Right lobe of liver (tissue), 6 donors: ENCODE results near the gene MDH2. TPM values are rescaled to one million over a fixed set of nuclear protein-coding genes. Genes with fewer than 3 reads are reported as not detected.
A peak's percentile ranks its signal among the peaks of the same experiment; 100 is the strongest.
"Not testable (repeated sequence)": the region's sequence is repeated elsewhere in the genome, so short reads cannot be mapped to it uniquely, and the experiment has no call there.

ENCODE experiments used
- ATAC-seq, 4 donors: fragments of 200-7000 bp; cut with Tn5 transposase; one replicate each; pipeline ENCODE4 v1.9.1; 2020; ENCODE audit warnings: mild to moderate bottlenecking in 4 of 4, moderate library complexity in 4 of 4
- DNase-seq, 3 donors: peaks; one replicate each; pipeline ENCODE4 v3.0.0-alpha.2; 2020
- H3K27ac ChIP-seq, 3 donors: fragments of 200-600 bp; one replicate each; pipeline ENCODE4 v1.8.0; 2022
- H3K27me3 ChIP-seq, 2 donors: fragments of 200-600 bp; one replicate each; pipeline ENCODE4 v1.8.0; 2022
- H3K36me3 ChIP-seq, 4 donors: fragments of 200-600 bp; sonication (generic) in 1 of 4; one replicate each; pipeline versions ENCODE4 v1.5.1 to v1.8.0; 2017 to 2022; ENCODE audit warnings: control low read depth in 1 of 4
- H3K4me1 ChIP-seq, 4 donors: fragments of 200-600 bp; sonication (generic) in 1 of 4; one replicate each; pipeline versions ENCODE4 v1.5.1 to v1.8.0; 2017 to 2022; ENCODE audit warnings: control low read depth in 1 of 4
- H3K4me3 ChIP-seq, 3 donors: fragments of 200-600 bp; one replicate each; pipeline ENCODE4 v1.8.0; 2022
- H3K9me3 ChIP-seq, 4 donors: fragments of 200-600 bp; sonication (generic) in 1 of 4; one replicate each; pipeline versions ENCODE4 v1.5.1 to v1.8.0; 2017 to 2022; ENCODE audit warnings: control low read depth in 1 of 4
- CTCF ChIP-seq, 4 donors: fragments of 200-600 bp in 3 of 4; fragments of 450-650 bp in 1 of 4; IDR thresholded peaks; one replicate each; pipeline versions ENCODE4 v1.5.1 to v1.8.0; 2016 to 2022; ENCODE audit warnings: antibody characterized with exemption in 4 of 4, mild to moderate bottlenecking in 2 of 4
- POLR2A ChIP-seq: fragments of 450-650 bp; IDR thresholded peaks from one replicate; pipeline ENCODE4 v1.6.1; 2017; ENCODE audit warnings: antibody characterized with exemption, mild to moderate bottlenecking
- WGBS: methylation state at CpG from one replicate; pipeline ENCODE4 v1.1.6; 2018; ENCODE audit warnings: low coverage, low lambda C conversion rate; ENCODE audit not compliant: insufficient coverage; ENCODE audit errors: missing lambda C conversion rate; 5-methylcytosine and 5-hydroxymethylcytosine counted together
- intact Hi-C, 2 donors: fragments of 100-400 bp; cut with DNase I; formaldehyde crosslinking; loops; one replicate each; pipeline versions ENCODE4 v1.11.2 to v1.14.1; 2022
- total RNA-seq, 6 experiments: library from RNA; depleted of rRNA in 2 of 6; stranded (reverse); fragments of >200 nt in 2 of 6; fragmentation: NEBNext Ultra II Directional in 3 of 6; extraction: Animal tissue kit (Norgen Biotek cat#: 25700) in 3 of 6; gene quantifications; one replicate each; pipeline versions ENCODE4 v1.1.0 to v1.2.4, GENCODE V29; 2016 to 2023
- donor health status: DM: no; HTN: yes; CAD: no.
- donor health status: DM: no; HTN: no; CAD: no.
- donor health status: DM: no; HTN: no; CAD: no.
- donor health status: DM: no; HTN: yes; CAD: no.
- donor health status: DM: no; HTN: yes; CAD: no.

The MDH2 gene
- total RNA-seq, 6 experiments from 2014 or later = 130 to 178 (median 164) TPM

GRCh38 chr7:76089865-76090475, 42.1 kb downstream of the MDH2 start:
- Histone ChIP-seq H3K36me3 (peaks cover 0 to 8% (median 7%) of the 10 kb centered on the region in 4 donors), H3K4me1 (peaks cover 0 to 5% (median 0%) of the 10 kb centered on the region in 4 donors), H3K27ac (no peak overlapping the region), H3K27me3 (no peaks in the 10 kb centered on the region), H3K4me3 (no peak overlapping the region), H3K9me3 (no peaks in the 10 kb centered on the region)
- intact Hi-C loops = no loop called here
- TF ChIP-seq CTCF (IDR thresholded peaks at IDR 0.05) = no peak
- no peak for TF ChIP-seq POLR2A
- 80% methylated on average over 9 of the region's 10 CpGs for WGBS
- DNase-seq = no peak
- ATAC-seq = no peak

- TF ChIP-seq POLR2A = no peak
- TF ChIP-seq CTCF (IDR thresholded peaks at IDR 0.05) = no peak
- DNase-seq = no peak
- Histone ChIP-seq H3K27me3 (no peaks in the 10 kb centered on the region), H3K27ac (no peak overlapping the region), H3K4me3 (no peak overlapping the region), H3K4me1 (no peaks in the 10 kb centered on the region), H3K9me3 (no peaks in the 10 kb centered on the region), H3K36me3 (peaks cover 0 to 13% (median 8%) of the 10 kb centered on the region in 4 donors)
- intact Hi-C loops = no loop called here
- ATAC-seq = no peak
- WGBS = 92% methylated on average over 5 of the region's 5 CpGs
Observed at GRCh38 chr7:76091506-76091905, 43.6 kb downstream of the MDH2 start.

GRCh38 chr7:76093531-76093930, 45.6 kb downstream of the MDH2 start:
- intact Hi-C loops, ATAC-seq, H3K9me3 ChIP-seq, H3K4me1 ChIP-seq, DNase-seq, H3K27me3 ChIP-seq, H3K4me3 ChIP-seq, H3K27ac ChIP-seq: not testable (repeated sequence)
- peaks cover 0 to 19% (median 8%) of the 10 kb centered on the region in 4 donors for H3K36me3 ChIP-seq
- WGBS = 67% methylated on average over 1 of the region's 5 CpGs

DNA sequence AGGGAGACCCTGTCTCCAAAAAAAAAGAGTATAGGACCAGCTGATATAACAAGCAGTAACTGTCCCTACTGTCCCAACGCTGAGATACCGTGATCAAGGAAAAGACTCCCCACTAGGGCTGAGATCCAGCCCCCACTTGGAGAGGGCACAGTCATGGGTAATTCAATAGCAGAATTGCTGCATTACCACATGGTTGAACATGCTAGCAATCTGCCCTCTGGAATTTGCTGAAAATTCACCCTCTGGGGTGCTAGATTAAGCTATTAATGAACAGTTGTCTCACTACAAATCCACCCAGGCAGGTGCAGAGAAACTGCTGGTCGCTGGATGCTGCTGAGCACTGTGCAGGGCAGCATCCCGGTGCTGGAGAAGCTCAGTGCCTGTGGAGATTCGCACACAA, 46.4 kb downstream of the MDH2 start:
- 86% methylated on average over 2 of the region's 5 CpGs for WGBS
- H3K27ac ChIP-seq, H3K4me1 ChIP-seq, H3K27me3 ChIP-seq, H3K4me3 ChIP-seq, ATAC-seq, DNase-seq, H3K9me3 ChIP-seq, intact Hi-C loops: not testable (repeated sequence)
- peaks cover 0 to 19% (median 9%) of the 10 kb centered on the region in 4 donors for H3K36me3 ChIP-seq

GRCh38 chr7:76095908-76096307, 48.0 kb downstream of the MDH2 start:
- Histone ChIP-seq H3K27me3 (no peaks in the 10 kb centered on the region), H3K4me3 (no peak overlapping the region), H3K36me3 (peaks cover 0 to 15% (median 8%) of the 10 kb centered on the region in 4 donors), H3K9me3 (no peaks in the 10 kb centered on the region), H3K4me1 (no peaks in the 10 kb centered on the region), H3K27ac (no peak overlapping the region)
- 88% methylated on average over 3 of the region's 3 CpGs for WGBS
- ATAC-seq (no peak), DNase-seq (no peak)
- no peak for TF ChIP-seq POLR2A
- TF ChIP-seq CTCF (IDR thresholded peaks at IDR 0.05) = no peak
- intact Hi-C loops = no loop called here

DNA sequence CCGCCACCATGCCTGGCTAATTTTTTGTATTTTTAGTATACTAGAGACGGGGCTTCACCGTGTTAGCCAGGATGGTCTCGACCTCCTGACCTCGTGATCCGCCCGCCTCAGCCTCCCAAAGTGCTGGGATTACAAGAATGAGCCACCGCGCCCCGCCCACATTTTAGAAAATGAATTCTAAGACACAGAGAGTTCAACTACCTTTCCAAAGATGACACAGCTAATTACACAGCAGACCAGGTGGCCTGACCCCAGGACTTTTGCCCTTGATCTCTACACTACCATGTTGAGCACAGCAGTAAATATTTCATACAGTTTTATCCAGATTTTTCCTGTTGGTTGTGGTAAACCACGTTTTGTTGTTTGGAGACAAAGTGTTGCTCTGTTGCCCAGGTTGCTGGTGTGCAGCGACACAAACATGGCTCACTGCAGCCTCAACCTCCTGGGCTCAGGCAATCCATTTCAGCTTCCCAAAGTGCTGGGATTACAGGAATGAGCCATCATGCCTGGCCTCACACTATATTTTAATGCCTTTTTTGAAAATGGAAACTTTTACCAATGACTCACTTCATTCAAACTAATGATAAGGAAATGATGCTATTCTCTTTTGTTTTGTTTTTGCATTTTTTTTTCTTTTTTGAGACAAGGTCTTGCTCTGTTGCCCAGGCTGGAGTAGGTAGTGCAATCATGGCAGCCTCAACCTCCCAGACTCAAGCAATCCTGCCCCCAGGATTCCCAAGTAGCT, 54.0 kb downstream of the MDH2 start:
- H3K9me3 ChIP-seq, intact Hi-C loops, H3K4me3 ChIP-seq, H3K36me3 ChIP-seq, H3K27me3 ChIP-seq, H3K4me1 ChIP-seq, H3K27ac ChIP-seq: not testable (repeated sequence)
- DNase-seq = peak in 1 of 3 donors; percentile 14
- 72% methylated on average over 5 of the region's 12 CpGs for WGBS
- ATAC-seq = peak in 2 of 4 donors; percentile 34 to 43

DNA sequence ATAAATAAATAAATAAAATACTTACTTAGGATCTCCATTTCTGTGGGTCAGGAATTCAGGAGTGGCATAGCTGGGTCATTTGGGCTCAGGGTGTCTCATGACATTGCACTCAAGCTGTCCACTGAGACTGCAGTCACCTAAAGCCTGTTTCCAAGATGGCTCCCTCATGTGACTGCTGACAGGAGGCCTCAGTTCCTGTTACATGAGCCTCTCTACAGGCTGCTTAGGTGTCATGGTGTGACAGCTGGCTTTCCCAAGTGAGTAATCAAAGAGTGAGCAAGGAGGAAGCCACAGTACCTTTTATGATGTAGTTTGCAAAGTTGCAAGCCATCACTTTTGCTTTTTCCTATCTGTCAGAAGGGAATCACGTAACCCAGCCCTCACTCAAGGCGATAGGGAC, 55.9 kb downstream of the MDH2 start:
- ATAC-seq, H3K9me3 ChIP-seq, H3K36me3 ChIP-seq, intact Hi-C loops, DNase-seq, H3K4me3 ChIP-seq, H3K27ac ChIP-seq, H3K27me3 ChIP-seq: not testable (repeated sequence)
- 95% methylated on average over 2 of the region's 2 CpGs for WGBS
- H3K4me1 ChIP-seq = peaks cover 0 to 27% (median 8%) of the 10 kb centered on the region in 4 donors

DNA sequence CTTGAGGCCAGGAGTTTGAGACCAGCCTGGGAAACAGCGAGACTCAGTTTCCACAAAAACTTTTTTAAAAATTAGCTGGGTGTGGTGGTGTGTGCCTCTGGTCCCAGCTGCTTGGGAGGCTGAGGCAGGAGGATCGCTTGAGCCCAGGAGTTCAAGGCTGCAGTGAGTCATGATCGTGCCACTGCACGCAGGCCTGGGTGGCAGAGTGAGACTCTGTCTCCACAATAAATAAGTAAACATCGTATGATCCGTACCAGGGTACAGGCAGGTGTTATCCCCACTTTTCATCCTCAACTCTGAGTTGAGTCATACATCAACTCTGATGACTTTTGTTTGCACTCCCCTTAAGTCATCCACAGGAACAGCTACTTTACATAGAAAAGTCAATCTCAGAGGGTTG, 58.2 kb downstream of the MDH2 start:
- intact Hi-C loops = not testable (repeated sequence)
- H3K4me1 ChIP-seq = peaks cover 0 to 27% (median 8%) of the 10 kb centered on the region in 4 donors
- no CpG with 5 or more reads among the region's 6 CpGs for WGBS

More for the DNA sequence above, 58.2 kb downstream of the MDH2 start:
- H3K27me3 ChIP-seq, H3K9me3 ChIP-seq, H3K27ac ChIP-seq, H3K4me3 ChIP-seq, H3K36me3 ChIP-seq: not testable (repeated sequence)
- DNase-seq (peak in 1 of 3 donors; percentile 38), ATAC-seq (peak in 1 of 4 donors; percentile 63)
